Measurements from ENCODE around the gene C5orf47.

DNA sequence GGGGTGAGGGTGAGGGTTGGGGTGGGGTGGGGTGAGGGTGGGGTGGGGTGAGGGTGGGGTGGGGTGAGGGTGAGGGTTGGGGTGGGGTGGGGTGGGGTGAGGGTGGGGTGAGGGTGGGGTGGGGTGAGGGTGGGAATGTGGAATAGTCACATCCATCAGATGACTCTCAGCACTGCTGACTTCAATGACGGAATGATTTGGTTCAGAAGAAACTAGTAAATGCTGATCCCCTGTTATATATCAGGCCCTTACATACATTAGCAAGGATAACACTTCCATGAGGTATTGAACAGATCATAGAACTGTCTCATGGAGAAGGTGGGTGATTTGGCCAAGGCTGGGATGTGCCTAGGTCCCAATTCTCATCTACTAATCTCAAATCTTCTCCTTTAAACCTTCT is 24.5 kb upstream of the C5orf47 start:
- TF ChIP-seq POLR2A (IDR thresholded peaks at IDR 0.05): no peak
- TF ChIP-seq, protein P1, sequence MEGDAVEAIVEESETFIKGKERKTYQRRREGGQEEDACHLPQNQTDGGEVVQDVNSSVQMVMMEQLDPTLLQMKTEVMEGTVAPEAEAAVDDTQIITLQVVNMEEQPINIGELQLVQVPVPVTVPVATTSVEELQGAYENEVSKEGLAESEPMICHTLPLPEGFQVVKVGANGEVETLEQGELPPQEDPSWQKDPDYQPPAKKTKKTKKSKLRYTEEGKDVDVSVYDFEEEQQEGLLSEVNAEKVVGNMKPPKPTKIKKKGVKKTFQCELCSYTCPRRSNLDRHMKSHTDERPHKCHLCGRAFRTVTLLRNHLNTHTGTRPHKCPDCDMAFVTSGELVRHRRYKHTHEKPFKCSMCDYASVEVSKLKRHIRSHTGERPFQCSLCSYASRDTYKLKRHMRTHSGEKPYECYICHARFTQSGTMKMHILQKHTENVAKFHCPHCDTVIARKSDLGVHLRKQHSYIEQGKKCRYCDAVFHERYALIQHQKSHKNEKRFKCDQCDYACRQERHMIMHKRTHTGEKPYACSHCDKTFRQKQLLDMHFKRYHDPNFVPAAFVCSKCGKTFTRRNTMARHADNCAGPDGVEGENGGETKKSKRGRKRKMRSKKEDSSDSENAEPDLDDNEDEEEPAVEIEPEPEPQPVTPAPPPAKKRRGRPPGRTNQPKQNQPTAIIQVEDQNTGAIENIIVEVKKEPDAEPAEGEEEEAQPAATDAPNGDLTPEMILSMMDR (IDR thresholded peaks at IDR 0.05): no peak
- no peak for TF ChIP-seq POLR2AphosphoS5 (IDR thresholded peaks at IDR 0.05)

All from prostate gland (tissue), 2 donors.